HEK293T (cell line): Measurements from ENCODE around the gene MYO15B.

Experiments used
- CTCF ChIA-PET: fragments of 350-600 bp; formaldehyde crosslinking; extraction: SDS; loops from one replicate; lab custom pipeline; 2021; ENCODE audit warnings: antibody characterized with exemption, inconsistent platforms; lab: Yijun Ruan, JAX
- POLR2A ChIA-PET: fragments of 350-600 bp; formaldehyde crosslinking; extraction: SDS; loops from one replicate; lab custom pipeline; 2020; ENCODE audit warnings: antibody characterized with exemption, inconsistent platforms; lab: Yijun Ruan, JAX
- DNase-seq: peaks from one replicate; pipeline ENCODE4 v3.0.0; 2012; ENCODE audit warnings: mixed read lengths; ENCODE audit errors: extremely low spot score
- ARNT ChIP-seq: fragments of 450-650 bp; IDR thresholded peaks from 2 replicates; pipeline ENCODE4 v1.6.1; 2017; ENCODE audit warnings: mild to moderate bottlenecking
- BHLHE40 ChIP-seq: fragments of 450-650 bp; IDR thresholded peaks from 2 replicates; pipeline ENCODE4 v1.6.1; 2016; ENCODE audit warnings: mild to moderate bottlenecking, moderate library complexity, borderline replicate concordance
- CTBP1 ChIP-seq: fragments of 450-650 bp; IDR thresholded peaks from 2 replicates; pipeline ENCODE4 v1.6.1; 2016; ENCODE audit warnings: borderline replicate concordance
- ELF4 ChIP-seq: fragments of 450-650 bp; IDR thresholded peaks from 2 replicates; pipeline ENCODE4 v1.6.1; 2017; ENCODE audit warnings: antibody characterized with exemption
- FOXA1 ChIP-seq: fragments of 450-650 bp; IDR thresholded peaks from 2 replicates; pipeline ENCODE4 v1.6.1; 2016; ENCODE audit warnings: mild to moderate bottlenecking
- FOXK2 ChIP-seq: fragments of 450-650 bp; IDR thresholded peaks from 2 replicates; pipeline ENCODE4 v1.6.1; 2016; ENCODE audit warnings: mild to moderate bottlenecking
- FOXM1 ChIP-seq: fragments of 450-650 bp; IDR thresholded peaks from 2 replicates; pipeline ENCODE4 v1.6.1; 2017; ENCODE audit warnings: mild to moderate bottlenecking, borderline replicate concordance
- HDGF ChIP-seq: fragments of 450-650 bp; IDR thresholded peaks from 2 replicates; pipeline ENCODE4 v1.6.1; 2017; ENCODE audit warnings: antibody characterized with exemption, borderline replicate concordance
- L3MBTL2 ChIP-seq: fragments of 450-650 bp; conservative IDR thresholded peaks from 2 replicates; pipeline ENCODE4 v1.6.1; 2016; ENCODE audit warnings: mild to moderate bottlenecking
- LEF1 ChIP-seq: fragments of 450-650 bp; IDR thresholded peaks from 2 replicates; pipeline ENCODE4 v1.6.1; 2017; ENCODE audit warnings: mild to moderate bottlenecking, borderline replicate concordance
- NFRKB ChIP-seq: fragments of 450-650 bp; IDR thresholded peaks from 2 replicates; pipeline ENCODE4 v1.6.1; 2016; ENCODE audit warnings: mild to moderate bottlenecking, moderate library complexity
- PKNOX1 ChIP-seq: fragments of 450-650 bp; IDR thresholded peaks from 2 replicates; pipeline ENCODE4 v1.6.1; 2016
- SP1 ChIP-seq: fragments of 450-650 bp; IDR thresholded peaks from 2 replicates; pipeline ENCODE4 v1.6.1; 2017
- SUZ12 ChIP-seq: fragments of 450-650 bp; IDR thresholded peaks from 2 replicates; pipeline ENCODE4 v1.6.1; 2016; ENCODE audit warnings: mild to moderate bottlenecking
- TARDBP ChIP-seq: fragments of 450-650 bp; IDR thresholded peaks from 2 replicates; pipeline ENCODE4 v1.6.1; 2016
- ZNF384 ChIP-seq: fragments of 450-650 bp; IDR thresholded peaks from 2 replicates; pipeline ENCODE4 v1.6.1; 2016

MYO15B gene

GRCh38 chr17:75666959-75667790 lies 79.6 kb downstream of the MYO15B start, which contains the start of the genes RECQL5 and SAP30BP:
Gene RECQL5 (minus strand): TSS chr17:75667154. CDS start chr17:75666557, 597 bp downstream.
Gene SAP30BP (plus strand): TSS chr17:75667338. CDS start chr17:75667373, 35 bp downstream.
- TF ChIP-seq L3MBTL2: peak; percentile 38; the same call in 1 of the 2 replicates
- no peak for TF ChIP-seq HDGF
- no peak for TF ChIP-seq FOXK2
- TF ChIP-seq FOXM1: no peak
- TF ChIP-seq ZNF384: no peak
- TF ChIP-seq ELF4: peak; percentile 85
- POLR2A ChIA-PET: interaction anchor here (0.5 to 2.7 kb wide), 14 partner anchors 8 to 113 kb away, joined by 3 to 14 read pairs (median 4); partner anchors contain the start of gene SMIM5
- CTCF ChIA-PET: interaction anchor here (0.7 to 1.3 kb wide), 6 partner anchors 8 to 183 kb away, joined by 3 to 5 read pairs (median 3); no protein-coding TSS in a partner anchor
- DNase-seq: peak; percentile 98

GRCh38 chr17:75667825-75668224 lies 80.2 kb downstream of the MYO15B start:
- POLR2A ChIA-PET: interaction anchor here (1.3 to 2.7 kb wide), 4 partner anchors 14 to 112 kb away, joined by 5 to 12 read pairs (median 7); partner anchors contain the start of gene SMIM5
- TF ChIP-seq FOXA1 (no peak), LEF1 (no peak), ARNT (no peak), FOXK2 (no peak), ZNF384 (no peak), L3MBTL2 (no peak), CTBP1 (no peak), HDGF (no peak), SP1 (no peak), FOXM1 (no peak), BHLHE40 (no peak), PKNOX1 (no peak), NFRKB (no peak), SUZ12 (no peak), ELF4 (no peak), TARDBP (no peak)
- CTCF ChIA-PET: interaction anchor here (0.7 kb wide), 1 partner anchor 182 kb away, joined by 3 read pairs; no protein-coding TSS in a partner anchor
- no peak for DNase-seq

GRCh38 chr17:75668489-75668888 lies 80.9 kb downstream of the MYO15B start:
- POLR2A ChIA-PET: no interaction called here
- no peak for TF ChIP-seq FOXA1
- no peak for TF ChIP-seq LEF1
- TF ChIP-seq ZNF384: no peak
- no peak for TF ChIP-seq PKNOX1
- TF ChIP-seq SP1: no peak
- no peak for TF ChIP-seq HDGF
- TF ChIP-seq FOXM1: no peak
- no peak for TF ChIP-seq ELF4
- no peak for TF ChIP-seq SUZ12
- no peak for TF ChIP-seq ARNT
- no peak for TF ChIP-seq CTBP1
- TF ChIP-seq NFRKB: no peak
- TF ChIP-seq BHLHE40: no peak
- TF ChIP-seq L3MBTL2: no peak

GRCh38 chr17:75670868-75671267 lies 83.3 kb downstream of the MYO15B start:
- ChIA-PET POLR2A (interaction anchor here (1.1 kb wide), 1 partner anchor 68 kb away, joined by 3 read pairs; no protein-coding TSS in a partner anchor), CTCF (interaction anchor here (0.6 to 1.4 kb wide), 4 partner anchors 17 to 382 kb away, joined by 3 to 5 read pairs (median 4); partner anchors contain the start of genes SLC25A19 and SMIM5)
- DNase-seq: no peak
- TF ChIP-seq FOXM1: no peak
- TF ChIP-seq FOXK2: no peak

More at GRCh38 chr17:75668489-75668888, 80.9 kb downstream of the MYO15B start:
- CTCF ChIA-PET: no interaction called here
- no peak for DNase-seq

GRCh38 chr17:75672011-75672410 lies 84.4 kb downstream of the MYO15B start:
- CTCF ChIA-PET: interaction anchor here (0.6 to 1.1 kb wide), 2 partner anchors 47 to 76 kb away, joined by 3 read pairs; no protein-coding TSS in a partner anchor
- no peak for TF ChIP-seq BHLHE40
- no peak for TF ChIP-seq TARDBP
- TF ChIP-seq ELF4: no peak
- no peak for TF ChIP-seq PKNOX1
- TF ChIP-seq NFRKB: no peak
- TF ChIP-seq FOXK2: no peak
- no peak for TF ChIP-seq ARNT
- no peak for TF ChIP-seq ZNF384
- TF ChIP-seq FOXA1: no peak
- TF ChIP-seq HDGF: no peak
- no peak for TF ChIP-seq SP1
- TF ChIP-seq SUZ12: no peak
- TF ChIP-seq FOXM1: no peak
- TF ChIP-seq L3MBTL2: no peak
- TF ChIP-seq LEF1: no peak
- no peak for TF ChIP-seq CTBP1
- no peak for DNase-seq
- POLR2A ChIA-PET: no interaction called here
